NOMO-1 treated with dmso at 0.1 percent for 144 hours (cell line): ENCODE data around the gene PARD3.
"Not testable (repeated sequence)": the region's sequence is repeated elsewhere in the genome, so short reads cannot be mapped to it uniquely, and the experiment has no call there.

ENCODE experiments used
- DNase-seq: peaks from one replicate; lab custom pipeline; 2025; ENCODE audit not compliant: unreplicated experiment; lab: John Stamatoyannopoulos, UW

The PARD3 gene

DNA sequence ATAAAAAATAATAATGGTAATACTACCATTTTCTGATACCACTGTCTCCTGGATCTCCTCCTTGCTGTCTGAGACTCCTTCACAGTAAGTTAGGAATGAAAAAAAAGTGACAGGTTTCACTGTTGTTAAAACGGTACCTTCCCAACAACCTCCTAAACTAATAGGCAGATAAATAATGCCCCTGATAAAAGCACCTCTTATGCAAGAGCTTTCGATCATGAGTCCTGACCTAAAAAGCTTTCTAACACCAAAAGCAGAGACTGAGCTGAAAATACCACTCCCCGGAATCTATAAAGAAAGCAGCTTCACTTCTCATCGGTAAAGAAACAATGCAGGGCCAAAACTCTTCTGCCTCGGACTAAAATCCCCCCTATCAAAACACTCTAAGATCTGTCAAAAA, 14.5 kb downstream of the PARD3 start:
- DNase-seq = no peak

DNA sequence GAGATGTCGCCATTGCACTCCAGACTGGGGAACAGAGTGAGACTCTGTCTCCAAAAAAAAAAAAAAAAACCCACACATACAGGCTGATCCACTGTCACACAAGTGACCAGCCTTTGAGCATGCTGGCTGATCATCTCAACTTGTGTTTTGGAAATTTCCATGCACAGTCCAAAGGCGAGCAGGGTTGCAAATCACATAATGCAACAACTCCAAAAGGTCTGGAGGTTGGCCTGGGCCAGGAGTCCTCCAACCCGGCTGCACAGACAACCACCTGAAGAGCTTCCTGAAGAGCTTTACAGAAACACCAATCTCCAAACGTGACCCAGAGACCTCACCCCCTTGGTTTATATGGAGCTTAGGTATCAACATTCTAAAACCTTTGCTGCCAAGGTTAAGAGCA, 16.4 kb downstream of the PARD3 start:
- no peak for DNase-seq

DNA sequence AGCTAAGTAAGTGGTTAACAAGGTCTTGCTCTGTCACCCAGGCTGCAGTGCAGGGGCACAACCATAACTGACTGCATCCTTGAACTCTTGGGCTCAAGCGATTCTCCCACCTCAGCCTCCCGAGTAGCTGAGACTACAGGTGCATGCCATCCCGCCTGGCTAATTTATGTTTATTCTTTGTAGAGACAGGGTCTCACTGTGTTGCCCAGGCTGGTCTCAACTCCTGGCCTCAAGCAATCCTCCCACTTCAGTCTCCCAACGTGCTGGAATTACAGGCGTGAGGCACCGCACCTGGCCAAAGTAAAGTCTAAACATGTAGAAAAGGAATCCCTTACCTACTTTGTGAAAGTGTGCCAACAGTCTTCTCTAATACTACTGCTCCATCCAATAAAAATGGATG, 17.9 kb downstream of the PARD3 start:
- no peak for DNase-seq

DNA sequence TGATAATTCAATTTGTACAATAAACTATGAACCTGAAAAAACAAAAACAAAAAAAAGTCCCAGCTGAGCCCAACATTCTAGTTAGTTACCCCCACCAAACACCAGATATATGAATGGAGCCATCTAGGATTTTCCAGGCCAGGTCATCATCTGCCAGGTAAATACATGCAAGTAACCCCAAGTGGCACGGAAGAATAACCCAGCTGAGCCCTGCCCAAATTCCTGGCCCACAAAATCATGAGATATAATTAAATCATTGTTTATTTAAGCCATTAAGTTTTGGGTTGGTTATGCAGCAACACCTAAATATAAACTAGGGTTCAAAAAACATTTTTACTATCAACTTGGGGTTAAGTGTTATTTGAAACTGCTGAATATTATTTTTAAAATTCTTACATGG, 19.0 kb downstream of the PARD3 start:
- DNase-seq = no peak

DNA sequence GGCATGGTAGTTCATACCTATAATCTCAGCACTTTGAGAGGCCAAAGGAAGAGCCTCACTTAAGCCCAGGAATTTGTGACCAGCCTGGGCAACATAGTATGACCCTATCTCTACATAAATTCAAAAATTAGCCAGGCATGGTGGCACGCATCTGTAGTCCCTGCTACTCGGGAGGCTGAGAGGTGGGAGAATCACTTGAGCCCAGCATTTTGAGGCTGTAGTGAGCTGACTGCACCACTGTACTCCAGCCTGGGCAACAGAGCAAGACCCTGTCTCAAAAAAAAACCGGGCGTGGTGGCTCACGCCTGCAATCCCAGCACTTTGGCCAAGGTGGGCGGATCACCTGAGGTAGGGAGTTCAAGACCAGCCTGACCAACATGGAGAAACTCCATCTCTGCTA, 19.8 kb downstream of the PARD3 start:
- DNase-seq = no peak

DNA sequence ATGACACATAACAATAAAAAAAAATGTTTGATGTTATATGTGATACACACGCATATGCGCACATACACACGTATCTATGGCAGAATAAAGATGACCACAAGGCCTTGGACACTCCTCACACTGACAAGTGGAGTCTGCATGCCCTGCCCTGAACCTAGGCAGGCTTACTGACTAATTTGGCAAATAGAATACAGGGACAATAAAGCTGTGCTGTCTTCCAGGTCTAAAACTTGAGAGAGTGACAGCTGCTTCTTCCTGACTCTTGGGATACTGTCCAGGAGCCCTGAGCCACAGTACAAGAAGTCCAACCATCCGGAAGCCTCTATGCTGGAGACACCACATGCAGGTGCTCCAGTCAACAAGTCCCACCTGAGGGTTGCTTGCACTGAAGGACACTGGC, 20.3 kb downstream of the PARD3 start:
- DNase-seq = no peak

DNA sequence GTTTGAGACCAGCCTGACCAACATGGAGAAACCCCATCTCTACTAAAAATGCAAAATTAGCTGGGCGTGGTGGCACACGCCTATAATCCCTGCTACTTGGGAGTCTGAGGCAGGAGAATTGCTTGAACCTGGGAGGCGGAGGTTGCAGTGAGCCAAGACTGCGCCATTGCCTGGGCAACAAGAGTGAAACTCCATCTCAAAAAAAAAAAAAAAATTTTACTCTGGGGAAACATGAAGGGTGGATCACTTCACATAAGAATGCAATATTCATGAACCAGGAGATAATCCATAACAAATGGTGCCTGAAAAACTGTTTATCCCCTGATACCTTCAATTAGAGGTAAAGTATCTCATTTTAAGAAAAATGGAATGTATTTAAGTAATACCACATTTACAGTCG, 21.5 kb downstream of the PARD3 start:
- DNase-seq = not testable (repeated sequence)

DNA sequence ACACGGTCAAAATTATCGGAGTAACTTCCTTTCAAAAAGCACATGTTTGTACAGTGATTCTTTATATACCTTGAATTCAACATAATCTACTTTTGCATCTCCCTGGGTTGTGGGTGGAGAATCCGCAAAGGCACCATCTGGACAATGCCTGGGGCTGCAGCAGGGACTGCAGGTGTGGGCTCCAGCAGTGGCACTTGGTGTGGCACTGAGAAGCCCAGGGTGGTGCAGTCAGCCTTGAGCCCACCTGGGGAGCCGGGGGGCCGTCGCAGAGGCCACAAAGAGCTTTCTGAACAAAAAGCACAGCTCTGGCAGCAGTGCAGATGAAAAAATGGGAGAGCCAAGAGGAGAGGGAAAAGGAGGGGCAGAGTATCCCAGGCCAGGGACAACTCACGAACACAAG, 22.2 kb downstream of the PARD3 start:
- no peak for DNase-seq

DNA sequence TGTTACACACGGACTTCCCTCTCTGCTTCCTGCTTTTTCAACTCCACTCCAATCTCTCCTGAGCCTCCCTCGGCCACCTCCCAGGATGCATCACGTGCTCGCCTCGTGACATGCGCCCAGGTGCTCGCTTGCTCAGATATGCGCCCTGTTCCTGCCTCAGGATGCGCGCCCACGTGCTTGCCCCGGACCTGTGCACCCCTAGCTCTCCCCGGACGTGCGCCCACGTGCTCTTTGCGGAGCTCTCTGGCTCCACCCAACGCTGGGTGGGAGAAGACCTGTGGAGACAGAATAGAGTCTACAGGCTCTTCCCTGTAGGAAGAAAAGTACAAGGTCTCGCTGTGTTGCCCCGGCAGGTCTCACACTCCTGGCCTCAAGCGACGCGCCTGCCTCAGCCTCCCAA, 23.1 kb downstream of the PARD3 start:
- no peak for DNase-seq

DNA sequence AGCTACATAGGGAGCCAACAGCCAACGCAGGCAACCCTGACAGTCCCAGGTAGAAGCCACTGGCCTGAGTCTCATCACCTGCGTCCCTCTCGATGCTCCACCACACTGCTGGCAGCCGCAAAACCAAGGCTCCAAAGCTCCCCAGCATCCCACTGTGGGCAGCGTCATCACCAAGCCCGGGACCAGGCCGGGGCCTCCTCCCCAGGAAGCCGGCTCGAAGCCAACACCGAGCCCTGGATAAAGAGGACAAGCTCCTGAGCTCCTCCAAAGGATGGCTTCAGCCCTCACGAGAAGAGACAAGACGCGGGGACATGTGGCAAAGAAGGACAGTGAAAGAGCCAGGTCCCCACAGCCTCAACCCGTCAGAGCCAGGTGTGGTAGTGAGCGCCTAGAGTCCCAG, 23.9 kb downstream of the PARD3 start:
- DNase-seq = no peak

DNA sequence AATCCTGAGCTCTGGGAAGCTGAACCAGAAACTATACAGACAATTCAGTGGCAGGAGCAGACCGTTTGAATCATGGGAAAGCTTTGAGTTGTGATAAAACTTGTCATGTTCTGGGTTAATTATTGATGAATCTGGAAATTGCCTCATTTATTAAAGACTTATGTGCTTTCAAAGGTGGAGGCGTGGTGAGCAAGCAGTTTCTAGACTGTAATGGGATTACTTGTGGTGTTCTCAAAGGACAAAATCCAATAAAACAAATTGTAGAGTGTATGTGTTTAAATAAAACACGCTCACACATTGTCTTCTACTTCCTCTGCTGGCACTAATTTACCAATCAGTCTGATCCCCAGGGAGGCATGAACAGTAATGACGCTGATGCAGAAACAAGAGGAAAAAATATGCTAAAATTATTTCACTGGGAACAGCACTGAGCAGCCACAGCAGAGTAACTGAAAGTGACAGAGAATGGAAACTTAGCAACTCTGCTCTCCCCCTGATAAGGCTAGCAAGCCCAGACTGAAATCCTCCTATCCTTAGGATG, 25.1 kb downstream of the PARD3 start:
- no peak for DNase-seq

DNA sequence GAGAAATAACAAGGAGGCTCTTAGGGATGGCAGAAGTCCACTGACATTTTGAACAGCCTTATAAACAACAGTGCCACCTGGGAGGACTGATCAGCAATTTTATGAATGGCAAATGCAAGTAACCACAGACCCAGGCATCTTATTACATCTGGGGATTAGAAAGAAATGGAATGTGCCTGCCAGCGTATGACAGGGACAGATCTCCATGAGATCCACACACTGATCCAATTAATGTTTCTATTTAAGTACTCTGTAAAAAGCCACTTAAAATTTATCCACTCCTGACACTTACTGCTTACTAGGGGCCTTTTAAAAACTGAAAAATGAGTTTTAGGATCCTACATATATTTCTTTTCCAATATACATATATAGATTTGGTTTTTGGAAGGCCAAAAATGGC, 28.6 kb downstream of the PARD3 start:
- DNase-seq = no peak

DNA sequence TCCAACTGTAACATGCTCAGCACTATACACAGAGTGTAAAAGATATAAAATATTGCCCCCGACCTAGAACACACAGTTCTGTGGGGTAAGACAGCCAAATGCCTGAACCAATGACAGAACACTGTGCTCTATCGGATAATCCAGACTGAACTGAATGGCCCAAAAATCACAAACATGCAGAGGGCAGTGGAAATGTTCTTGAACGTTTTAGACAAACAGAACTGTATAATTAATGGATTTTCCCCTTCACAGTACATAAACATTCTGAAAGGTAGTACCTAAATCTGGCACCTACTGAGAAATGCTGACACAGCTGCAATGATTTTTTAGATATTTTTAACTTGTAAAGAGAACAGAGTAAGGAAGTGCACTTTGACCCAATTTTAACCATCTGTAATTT, 33.4 kb downstream of the PARD3 start:
- no peak for DNase-seq

DNA sequence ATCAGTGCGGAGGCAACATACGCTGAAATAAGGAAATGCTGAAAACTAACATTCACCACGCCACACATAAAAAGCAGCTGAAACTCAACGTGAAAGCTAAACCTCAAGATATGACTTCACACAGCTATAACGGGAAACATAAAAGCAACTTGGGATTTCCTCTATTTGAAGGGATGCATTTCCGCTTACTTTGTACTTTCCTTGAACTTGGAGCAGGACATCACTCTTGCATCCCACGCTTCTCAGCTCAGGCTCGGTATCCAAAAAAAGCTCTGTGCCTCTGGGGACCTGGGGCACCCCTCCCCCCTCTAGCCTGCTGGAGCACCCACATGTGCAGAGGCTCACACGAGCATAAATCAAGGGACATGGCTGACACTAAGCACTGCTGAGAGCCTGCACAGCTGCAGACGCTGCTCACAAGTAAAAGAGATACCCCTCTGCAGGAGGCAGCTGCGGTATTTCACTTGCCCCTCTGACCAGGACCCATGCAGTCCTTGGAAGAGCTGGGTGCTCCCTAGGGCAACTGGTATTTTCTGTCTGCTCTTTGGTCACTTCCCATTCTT, 34.2 kb downstream of the PARD3 start:
- no peak for DNase-seq

DNA sequence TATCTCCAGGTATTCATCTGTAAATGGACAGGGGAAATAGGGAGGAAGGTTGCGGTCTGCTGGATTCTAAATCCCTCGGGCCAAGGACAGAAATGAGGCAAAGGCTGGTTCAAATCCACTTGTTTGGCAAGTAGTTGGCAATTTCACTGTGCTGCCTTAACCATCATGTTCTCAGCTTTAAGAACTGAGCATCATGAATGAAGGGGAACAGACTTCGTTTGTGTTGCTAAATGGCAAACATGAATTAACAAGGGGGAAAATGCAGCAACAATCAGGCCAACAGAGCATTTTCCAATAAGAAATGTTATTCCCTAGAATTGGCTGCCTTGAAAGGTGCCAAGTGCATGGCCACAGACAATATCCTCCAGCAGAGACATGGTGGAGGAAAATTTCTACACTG, 36.9 kb downstream of the PARD3 start:
- no peak for DNase-seq

DNA sequence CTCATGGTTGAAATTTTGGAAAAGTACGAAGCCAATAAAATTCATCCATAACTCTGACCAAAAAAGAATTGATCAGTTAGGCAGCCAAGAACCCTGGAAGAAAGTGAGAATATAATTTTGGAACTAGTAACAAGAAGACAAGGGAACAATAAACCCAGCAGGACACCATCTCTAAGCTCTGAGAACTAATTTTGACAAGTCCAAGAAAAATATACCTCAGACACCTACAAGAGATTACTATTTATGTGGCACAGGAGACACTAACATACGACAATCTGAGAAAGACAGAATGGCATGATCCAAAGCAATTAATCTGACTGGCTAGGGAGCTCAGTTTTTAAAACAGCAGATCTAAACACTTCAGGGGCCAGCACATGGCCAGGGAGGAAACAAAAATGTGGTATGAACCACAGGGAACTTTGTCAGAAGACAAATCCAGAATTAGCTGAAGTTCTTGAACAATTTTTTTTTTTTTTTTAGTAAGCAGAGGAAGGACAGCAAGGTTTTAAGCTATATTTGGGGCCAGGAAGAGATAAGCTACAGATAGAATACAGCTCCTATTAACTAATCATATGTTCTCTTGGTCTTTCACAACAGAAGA, 38.9 kb downstream of the PARD3 start:
- DNase-seq = no peak

DNA sequence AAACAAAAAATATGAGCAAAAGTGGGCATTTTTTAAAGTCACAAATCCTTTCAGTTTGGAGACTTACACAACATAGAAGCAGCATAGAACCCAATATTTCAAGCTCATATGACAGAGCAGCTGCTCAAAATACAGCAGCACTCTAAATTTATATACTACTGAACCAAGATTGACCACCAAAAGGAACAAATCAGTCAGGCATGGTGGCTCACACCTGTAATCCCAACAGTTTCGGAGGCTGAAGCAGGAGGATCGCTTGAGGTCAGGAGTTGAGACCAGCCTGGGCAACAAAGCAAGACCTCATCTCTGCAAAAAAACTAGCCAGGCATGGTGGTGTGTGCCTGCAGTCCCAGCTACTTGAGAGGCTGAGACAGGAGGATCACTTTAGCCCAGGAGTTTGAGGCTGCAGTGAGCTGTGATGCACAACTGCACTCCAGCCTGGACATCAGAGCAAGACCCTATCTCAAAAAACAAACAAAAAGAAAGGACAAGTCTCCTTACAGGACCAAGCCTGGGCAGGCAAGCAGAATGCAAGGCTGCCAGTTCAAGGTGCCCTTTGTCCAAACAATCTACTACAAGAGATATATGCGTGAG, 40.0 kb downstream of the PARD3 start:
- no peak for DNase-seq

DNA sequence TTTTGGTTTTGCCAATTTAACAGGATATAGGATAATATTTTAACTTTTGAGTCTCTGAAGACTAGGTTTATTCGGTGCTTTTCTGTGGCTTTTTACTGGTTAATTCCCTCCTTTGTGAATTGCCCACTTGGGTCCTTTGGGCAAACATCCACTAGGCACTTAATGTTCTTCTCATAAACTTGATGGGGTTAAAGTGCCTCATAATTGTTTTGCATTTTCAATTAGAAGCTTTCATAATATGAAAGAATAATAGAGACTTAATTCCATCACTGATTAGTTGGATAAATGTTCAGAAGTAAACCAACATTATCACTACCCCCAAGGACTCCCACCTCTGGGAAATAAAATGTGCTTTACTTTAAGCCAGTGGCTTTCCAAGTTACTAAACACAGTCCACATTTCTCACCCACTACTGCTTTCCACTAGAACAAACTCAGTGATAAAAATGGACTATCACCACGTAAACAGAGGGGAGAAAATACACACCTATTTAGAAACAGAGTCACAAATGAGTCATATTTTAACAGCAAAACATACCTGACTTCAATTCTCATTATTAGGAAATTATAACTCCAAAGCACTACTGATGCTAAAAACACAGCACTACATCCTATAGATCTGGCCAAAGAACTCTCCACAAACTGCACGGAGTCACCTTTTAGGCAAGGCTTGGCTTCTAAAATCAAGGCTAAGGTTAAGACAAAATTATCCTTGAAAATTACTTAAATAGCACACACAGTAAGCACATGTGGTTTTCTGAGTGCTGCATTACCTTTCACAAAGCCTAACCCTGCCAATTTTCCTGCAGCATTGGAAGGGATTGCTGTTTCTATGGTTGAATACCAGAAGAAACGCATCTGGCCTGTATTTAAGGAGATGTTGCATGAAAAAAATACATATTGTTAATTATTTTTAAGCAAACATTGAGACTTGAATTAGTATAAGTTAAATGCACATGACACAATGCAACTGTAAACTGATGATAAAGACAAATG, 41.2 kb downstream of the PARD3 start:
- no peak for DNase-seq

DNA sequence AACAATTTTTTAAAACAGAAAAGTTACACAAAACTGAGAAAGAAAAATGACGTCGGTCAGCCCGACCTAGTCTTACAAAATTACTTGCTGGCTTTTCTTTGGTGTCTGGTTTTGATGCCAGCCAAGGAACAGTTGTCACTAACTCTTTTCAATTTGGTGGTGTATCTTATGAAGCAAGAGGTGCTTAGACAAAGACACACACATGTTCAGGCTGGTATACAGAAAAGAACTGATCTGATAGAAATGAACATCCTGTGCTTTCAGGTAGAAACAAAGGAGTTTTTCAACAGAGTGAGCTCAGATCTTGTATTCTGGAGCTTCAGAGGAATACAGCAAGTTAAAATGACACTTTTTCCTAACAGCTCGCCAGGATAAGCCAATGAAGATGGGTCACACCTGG, 43.6 kb downstream of the PARD3 start:
- DNase-seq = no peak

DNA sequence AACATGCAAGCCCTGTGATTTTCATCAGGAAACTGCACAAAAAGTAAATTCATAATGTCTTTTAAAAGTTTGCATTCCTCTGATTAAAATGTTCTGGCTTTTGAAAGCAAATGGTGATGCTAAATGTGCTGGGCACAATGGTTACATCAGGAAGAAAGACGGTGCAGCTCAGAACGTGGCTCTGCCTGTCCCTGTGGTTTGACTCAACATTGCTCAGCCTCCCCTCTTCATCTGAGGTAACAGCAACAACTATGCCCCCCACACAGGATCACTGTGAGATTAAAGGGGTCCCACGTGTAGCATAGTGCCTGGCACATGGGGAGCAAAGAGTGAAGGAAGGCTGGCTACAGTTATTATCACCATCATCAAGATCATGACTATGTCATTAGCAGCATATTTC, 44.0 kb downstream of the PARD3 start:
- DNase-seq = no peak

DNA sequence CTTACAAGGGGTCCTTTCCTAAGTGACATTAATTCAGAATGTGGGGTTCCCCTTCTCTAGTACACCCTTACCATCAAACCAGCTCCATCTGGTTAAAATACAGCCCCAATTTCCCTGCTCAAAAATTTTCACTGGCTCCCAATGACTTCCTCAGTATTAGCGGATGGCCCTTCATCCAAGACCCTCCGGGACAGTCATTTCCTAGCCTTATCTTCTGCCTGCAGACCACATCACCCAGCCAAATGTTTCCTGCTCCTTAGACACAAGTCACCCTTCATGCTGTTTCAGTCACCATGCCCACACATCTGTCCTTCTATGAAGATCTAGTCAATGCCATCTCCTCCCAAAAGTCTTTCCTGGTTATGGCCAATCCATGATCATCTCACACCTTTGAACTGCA, 45.2 kb downstream of the PARD3 start:
- no peak for DNase-seq

DNA sequence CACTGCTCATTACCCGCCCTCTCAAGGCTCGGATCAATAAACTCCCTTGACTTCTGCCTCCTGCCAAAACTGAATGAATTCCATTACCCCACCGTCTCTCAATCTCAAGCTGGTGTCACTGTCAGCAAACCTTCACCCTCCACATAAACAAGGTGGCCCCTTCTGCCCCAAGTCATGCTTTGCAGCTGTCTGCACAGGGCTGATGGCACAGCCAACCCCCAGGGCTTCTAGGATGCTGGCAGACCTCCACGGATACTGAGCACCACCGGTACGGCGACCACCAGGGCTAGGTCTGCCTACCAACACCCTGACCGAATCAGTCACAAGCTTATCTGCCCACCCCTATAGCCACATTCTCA, 46.1 kb downstream of the PARD3 start:
- no peak for DNase-seq
